Activated T-cell treated with anti-CD3 and anti-CD28 coated beads, Interleukin-2, amount 50 U/mL, for 1 hour (primary cell): Measurements from ENCODE around the gene PDGFA.

Experiments
- DNase-seq: peaks from one replicate; pipeline ENCODE4 v3.0.0-alpha.2; 2020

The PDGFA gene

GRCh38 chr7:500521-501420 is 18.9 kb downstream of the PDGFA start:
- DNase-seq, result no peak

GRCh38 chr7:499853-500485 is 19.7 kb downstream of the PDGFA start:
- DNase-seq, result no peak

- no peak for DNase-seq
These were observed 20.7 kb downstream of the PDGFA start for GRCh38 chr7:498678-499641.

GRCh38 chr7:497946-498655 is 21.5 kb downstream of the PDGFA start:
- DNase-seq, result no peak

- DNase-seq, result no peak
These were observed 22.3 kb downstream of the PDGFA start for GRCh38 chr7:497346-497745.

- no peak for DNase-seq
These were observed 22.9 kb downstream of the PDGFA start for GRCh38 chr7:496528-497295.

GRCh38 chr7:495761-496321 is 23.8 kb downstream of the PDGFA start:
- DNase-seq, result no peak

- DNase-seq, result no peak
These were observed 24.3 kb downstream of the PDGFA start for GRCh38 chr7:495326-495725.

- no peak for DNase-seq
These were observed 24.7 kb downstream of the PDGFA start for GRCh38 chr7:494906-495305.

GRCh38 chr7:494259-494687 is 25.4 kb downstream of the PDGFA start:
- DNase-seq, result no peak

GRCh38 chr7:493661-494251 is 25.9 kb downstream of the PDGFA start:
- DNase-seq, result no peak

GRCh38 chr7:492714-493065 is 27.0 kb downstream of the PDGFA start:
- no peak for DNase-seq

GRCh38 chr7:491958-492713 is 27.5 kb downstream of the PDGFA start:
- no peak for DNase-seq

- DNase-seq, result no peak
These were observed 28.2 kb downstream of the PDGFA start for GRCh38 chr7:491292-491957.

- DNase-seq, result no peak
These were observed 29.0 kb downstream of the PDGFA start for GRCh38 chr7:490461-491291.

- DNase-seq, result no peak
These were observed 29.8 kb downstream of the PDGFA start for GRCh38 chr7:489876-490275.

GRCh38 chr7:486216-486743 is 33.4 kb downstream of the PDGFA start:
- no peak for DNase-seq
